D721Med (cell line): Measurements from ENCODE around the gene SLC4A1AP.

Experiments
- DNase-seq: peaks from one replicate; pipeline ENCODE4 v3.0.0; 2011; ENCODE audit warnings: low spot score; ENCODE audit not compliant: insufficient read length
- FAIRE-seq: peaks from 2 replicates; lab custom pipeline; 2011; peaks lifted over from hg19 to GRCh38; lab: Jason Lieb, UNC
- CTCF ChIP-seq: IDR thresholded peaks from 2 replicates; pipeline ENCODE4 v1.5.1; 2012; ENCODE audit warnings: mild to moderate bottlenecking, control low read depth; ENCODE audit not compliant: insufficient read depth; ENCODE audit errors: missing control alignments

Gene SLC4A1AP

GRCh38 chr2:27653397-27653796 is 10.3 kb upstream of the SLC4A1AP start:
- TF ChIP-seq CTCF: no peak
- no peak for FAIRE-seq
- DNase-seq: no peak

- DNase-seq (peak; percentile 53), FAIRE-seq (peak; percentile 94)
- TF ChIP-seq CTCF: no peak
These were observed 8.3 kb upstream of the SLC4A1AP start for GRCh38 chr2:27655155-27655951.

- DNase-seq: no peak
- no peak for FAIRE-seq
- no peak for TF ChIP-seq CTCF
These were observed 2.3 kb upstream of the SLC4A1AP start for GRCh38 chr2:27661371-27661770.

GRCh38 chr2:27664154-27664574 is 475 bp downstream of the SLC4A1AP start:
- FAIRE-seq (no peak), DNase-seq (no peak)
- TF ChIP-seq CTCF: no peak

- FAIRE-seq: no peak
- DNase-seq: no peak
- TF ChIP-seq CTCF: no peak
These were observed 1.1 kb downstream of the SLC4A1AP start for GRCh38 chr2:27664622-27665363.

- no peak for TF ChIP-seq CTCF
- FAIRE-seq (no peak), DNase-seq (no peak)
These were observed 3.8 kb downstream of the SLC4A1AP start for GRCh38 chr2:27667446-27667845.
